HepG2 (cell line): ENCODE data around the gene IL2RA.

ENCODE experiments used
- CREM ChIP-seq, 2 experiments: sonication (generic) in 1 of 2; formaldehyde crosslinking in 1 of 2; IDR thresholded peaks; 2 replicates each; pipeline versions ENCODE4 v1.4.0 to v1.6.1; 2016 to 2020; ENCODE audit warnings: antibody characterized with exemption in 1 of 2, mild to moderate bottlenecking in 1 of 2, missing genetic modification reagents in 1 of 2
- HDAC6 ChIP-seq: fragments of 200-600 bp; sonication (generic); IDR thresholded peaks from 2 replicates; pipeline ENCODE4 v1.7.0; 2017; ENCODE audit warnings: mild to moderate bottlenecking, antibody characterized with exemption, low read length, low read depth
- TCF7 ChIP-seq: sonication (generic); IDR thresholded peaks from 2 replicates; pipeline ENCODE4 v1.6.1; 2016; ENCODE audit warnings: antibody characterized with exemption, low read depth
- TF ChIP-seq, protein P1 (sequence below): IDR thresholded peaks from 2 replicates; pipeline ENCODE4 v1.6.1; 2016; ENCODE audit warnings: missing genetic modification reagents, missing compliant biosample characterization
- TF ChIP-seq, protein P2 (sequence below): IDR thresholded peaks from 2 replicates; pipeline ENCODE4 v1.6.1; 2012; ENCODE audit warnings: inconsistent platforms
- TF ChIP-seq, protein P3 (sequence below): sonication (generic); formaldehyde crosslinking; IDR thresholded peaks from 2 replicates; pipeline ENCODE4 v1.5.1; 2020; ENCODE audit warnings: mild to moderate bottlenecking, missing genetic modification reagents

DNA sequence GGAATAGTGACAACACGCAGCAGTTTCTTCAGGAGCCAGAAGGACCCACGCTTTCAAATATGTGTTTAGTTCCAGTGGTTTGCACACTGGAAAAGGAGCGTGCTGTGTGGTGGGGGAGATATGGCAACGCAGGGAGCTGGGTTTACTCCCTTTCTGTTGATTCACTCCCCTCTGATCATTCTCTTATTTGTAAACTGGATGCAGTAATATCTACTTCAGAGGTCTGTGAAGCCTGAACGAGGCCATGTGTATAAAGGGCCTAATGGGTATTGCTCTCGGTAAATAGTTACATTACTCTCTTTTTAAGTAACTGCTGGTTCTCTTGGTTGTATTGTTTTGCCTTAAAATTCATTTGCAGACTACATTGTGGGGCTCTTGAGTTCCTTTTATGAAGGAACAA lies 45.9 kb upstream of the IL2RA start:
- TF ChIP-seq CREM (IDR thresholded peaks at IDR 0.05), result no peak
- TF ChIP-seq CREM (CRISPR knock-in tag; IDR thresholded peaks at IDR 0.05), result no peak
- TF ChIP-seq, protein P1, sequence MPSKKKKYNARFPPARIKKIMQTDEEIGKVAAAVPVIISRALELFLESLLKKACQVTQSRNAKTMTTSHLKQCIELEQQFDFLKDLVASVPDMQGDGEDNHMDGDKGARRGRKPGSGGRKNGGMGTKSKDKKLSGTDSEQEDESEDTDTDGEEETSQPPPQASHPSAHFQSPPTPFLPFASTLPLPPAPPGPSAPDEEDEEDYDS (CRISPR knock-in tag), result no peak
- no peak for TF ChIP-seq HDAC6
- no peak for TF ChIP-seq TCF7
- TF ChIP-seq, protein P2, sequence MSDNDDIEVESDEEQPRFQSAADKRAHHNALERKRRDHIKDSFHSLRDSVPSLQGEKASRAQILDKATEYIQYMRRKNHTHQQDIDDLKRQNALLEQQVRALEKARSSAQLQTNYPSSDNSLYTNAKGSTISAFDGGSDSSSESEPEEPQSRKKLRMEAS, result no peak
- TF ChIP-seq, protein P3, sequence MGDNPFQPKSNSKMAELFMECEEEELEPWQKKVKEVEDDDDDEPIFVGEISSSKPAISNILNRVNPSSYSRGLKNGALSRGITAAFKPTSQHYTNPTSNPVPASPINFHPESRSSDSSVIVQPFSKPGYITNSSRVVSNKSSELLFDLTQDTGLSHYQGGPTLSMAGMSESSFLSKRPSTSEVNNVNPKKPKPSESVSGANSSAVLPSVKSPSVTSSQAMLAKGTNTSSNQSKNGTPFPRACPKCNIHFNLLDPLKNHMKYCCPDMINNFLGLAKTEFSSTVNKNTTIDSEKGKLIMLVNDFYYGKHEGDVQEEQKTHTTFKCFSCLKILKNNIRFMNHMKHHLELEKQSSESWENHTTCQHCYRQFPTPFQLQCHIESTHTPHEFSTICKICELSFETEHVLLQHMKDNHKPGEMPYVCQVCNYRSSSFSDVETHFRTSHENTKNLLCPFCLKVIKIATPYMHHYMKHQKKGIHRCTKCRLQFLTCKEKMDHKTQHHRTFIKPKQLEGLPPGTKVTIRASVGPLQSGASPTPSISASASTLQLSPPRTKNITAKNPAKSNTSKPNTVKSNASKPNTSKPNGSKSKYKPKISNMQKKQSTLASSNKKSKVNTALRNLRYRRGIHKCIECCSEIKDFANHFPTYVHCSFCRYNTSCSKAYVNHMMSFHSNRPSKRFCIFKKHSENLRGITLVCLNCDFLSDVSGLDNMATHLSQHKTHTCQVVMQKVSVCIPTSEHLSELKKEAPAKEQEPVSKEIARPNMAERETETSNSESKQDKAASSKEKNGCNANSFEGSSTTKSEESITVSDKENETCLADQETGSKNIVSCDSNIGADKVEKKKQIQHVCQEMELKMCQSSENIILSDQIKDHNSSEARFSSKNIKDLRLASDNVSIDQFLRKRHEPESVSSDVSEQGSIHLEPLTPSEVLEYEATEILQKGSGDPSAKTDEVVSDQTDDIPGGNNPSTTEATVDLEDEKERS (CRISPR knock-in tag), result no peak
